K562 (cell line): ENCODE results near the gene WWC2. TPM values are rescaled to one million over a fixed set of nuclear protein-coding genes. Genes with fewer than 3 reads are reported as not detected.

Source experiments
- ATAC-seq: fragments of 200-7000 bp; cut with Tn5 transposase; 3 replicates; pipeline ENCODE4 v1.9.1; 2020; ENCODE audit warnings: moderate library complexity
- BruUV-seq: library from RNA; stranded (reverse); fragments of 400-500 nt; replicated peaks from 2 replicates; lab custom pipeline; 2021; lab: Mats Ljungman, UMichigan
- CTCF ChIA-PET: fragments of 300-600 bp; formaldehyde crosslinking; extraction: SDS; loops from one replicate; lab custom pipeline; 2021; ENCODE audit warnings: low intra/inter-chr PET ratio; lab: Yijun Ruan, JAX
- POLR2A ChIA-PET: fragments of 300-600, 350-650 bp; sonication (Branson Sonifier 250); formaldehyde crosslinking; extraction: SDS; loops from one replicate; lab custom pipeline; 2021; ENCODE audit warnings: antibody characterized with exemption, inconsistent platforms; lab: Yijun Ruan, JAX
- DNase-seq, 4 experiments: peaks; one replicate each; pipeline versions ENCODE4 v3.0.0 to v3.0.0-alpha.2; 2011 to 2018; ENCODE audit warnings: low spot score in 3 of 4, mixed read lengths in 3 of 4; ENCODE audit errors: extremely low read depth in 1 of 4
- FAIRE-seq: peaks from 2 replicates; lab custom pipeline; 2011; peaks lifted over from hg19 to GRCh38; lab: Jason Lieb, UNC
- H2AFZ ChIP-seq: 2 replicates; pipeline ENCODE4 v1.6.0; 2011; ENCODE audit warnings: low read depth, low read length, control low read depth, inconsistent platforms
- H3K27ac ChIP-seq: fragments of 200-600 bp; 3 replicates; pipeline ENCODE4 v1.8.0; 2011; ENCODE audit warnings: low read depth, mild to moderate bottlenecking, control low read depth, inconsistent platforms, low read length, moderate library complexity, mixed read lengths; ENCODE audit errors: extremely low read depth
- H3K27me3 ChIP-seq, 2 experiments: fragments of 300-600 bp in 1 of 2; 2 replicates in 1 of 2; 3 replicates in 1 of 2; pipeline versions ENCODE4 v1.6.0 to v1.8.0; 2011; ENCODE audit warnings: inconsistent platforms in 2 of 2, low read length in 2 of 2, mild to moderate bottlenecking in 1 of 2, mixed read lengths in 1 of 2, moderate library complexity in 1 of 2; ENCODE audit not compliant: control insufficient read depth in 2 of 2, insufficient read depth in 2 of 2
- H3K36me3 ChIP-seq: fragments of 300-600 bp; 3 replicates; pipeline ENCODE4 v1.8.0; 2011; ENCODE audit warnings: mild to moderate bottlenecking, low read length, inconsistent platforms; ENCODE audit not compliant: control insufficient read depth, insufficient read depth
- H3K4me1 ChIP-seq, 2 experiments: fragments of 200-600 bp in 1 of 2; replicated peaks in 1 of 2; 2 replicates in 1 of 2; 3 replicates in 1 of 2; pipeline versions ENCODE4 v1.5.1 to v1.8.0; 2011; ENCODE audit warnings: inconsistent platforms in 2 of 2, low read length in 2 of 2, mild to moderate bottlenecking in 1 of 2, mixed read lengths in 1 of 2, moderate library complexity in 1 of 2; ENCODE audit not compliant: control insufficient read depth in 2 of 2, insufficient read depth in 2 of 2
- H3K4me2 ChIP-seq: 2 replicates; pipeline ENCODE4 v1.6.1; 2011; ENCODE audit warnings: low read length, control low read depth, inconsistent platforms, mixed read lengths; ENCODE audit not compliant: insufficient read depth
- H3K4me3 ChIP-seq: fragments of 200-600 bp; sonication (generic), shearing (Covaris generic); 2 replicates; pipeline ENCODE4 v1.5.1; 2016; ENCODE audit warnings: control low read depth, inconsistent platforms
- H3K79me2 ChIP-seq: fragments of 200-600 bp; 3 replicates; pipeline ENCODE4 v1.8.0; 2011; ENCODE audit warnings: low read length, inconsistent platforms; ENCODE audit not compliant: control insufficient read depth, insufficient read depth
- H3K9ac ChIP-seq, 2 experiments: 2 replicates each; pipeline versions ENCODE4 v1.6.0 to v1.6.1; 2011; ENCODE audit warnings: low read depth in 2 of 2, low read length in 2 of 2, control low read depth in 1 of 2, inconsistent platforms in 1 of 2, mild to moderate bottlenecking in 1 of 2, mixed read lengths in 1 of 2; ENCODE audit not compliant: insufficient read depth in 1 of 2
- H3K9me1 ChIP-seq: one replicate; pipeline ENCODE4 v1.6.0; 2011; ENCODE audit warnings: inconsistent platforms, mild to moderate bottlenecking, low read length, moderate library complexity; ENCODE audit not compliant: control insufficient read depth, insufficient read depth
- H3K9me3 ChIP-seq: replicated peaks from 2 replicates; pipeline ENCODE4 v1.5.1; 2011; ENCODE audit warnings: low read depth, low read length, inconsistent platforms; ENCODE audit not compliant: control insufficient read depth, insufficient read depth
- H4K20me1 ChIP-seq: replicated peaks from 2 replicates; pipeline ENCODE4 v1.6.1; 2011; ENCODE audit warnings: low read length, inconsistent platforms, mixed read lengths; ENCODE audit not compliant: control insufficient read depth, insufficient read depth
- BRF1 ChIP-seq: IDR thresholded peaks from 3 replicates; pipeline ENCODE4 v1.6.1; 2011; ENCODE audit warnings: borderline replicate concordance, mild to moderate bottlenecking; ENCODE audit not compliant: insufficient read length; ENCODE audit errors: extremely low read depth
- CBFA2T2 ChIP-seq: fragments of 450-650 bp; conservative IDR thresholded peaks from 2 replicates; pipeline ENCODE4 v1.6.1; 2017; ENCODE audit warnings: mild to moderate bottlenecking
- CHD2 ChIP-seq: IDR thresholded peaks from 2 replicates; pipeline ENCODE4 v1.6.1; 2011; ENCODE audit warnings: low read depth, low read length
- FOXK1 ChIP-seq: sonication (generic); formaldehyde crosslinking; IDR thresholded peaks from 2 replicates; pipeline ENCODE4 v1.8.0; 2022; ENCODE audit warnings: missing genetic modification reagents, mild to moderate bottlenecking, borderline replicate concordance
- FOXM1 ChIP-seq, 2 experiments: fragments of 450-650 bp in 1 of 2; sonication (generic) in 1 of 2; formaldehyde crosslinking in 1 of 2; IDR thresholded peaks; 2 replicates each; pipeline versions ENCODE4 v1.6.1 to v1.9.0; 2017 to 2022; ENCODE audit warnings: low read depth in 2 of 2, mild to moderate bottlenecking in 2 of 2, missing genetic modification reagents in 1 of 2, moderate library complexity in 1 of 2
- GATAD2A ChIP-seq: fragments of 450-650 bp; IDR thresholded peaks from 2 replicates; pipeline ENCODE4 v1.6.1; 2017
- GMEB1 ChIP-seq: fragments of 250-450 bp; sonication (Bioruptor Pico); IDR thresholded peaks from 2 replicates; pipeline ENCODE4 v1.4.0; 2020; ENCODE audit warnings: mild to moderate bottlenecking
- HDAC2 ChIP-seq: fragments of 450-650 bp; IDR thresholded peaks from 2 replicates; pipeline ENCODE4 v1.6.1; 2016; ENCODE audit warnings: mild to moderate bottlenecking
- NONO ChIP-seq, 2 experiments: fragments of 200-400 bp in 1 of 2; fragments of 450-650 bp in 1 of 2; formaldehyde crosslinking in 1 of 2; IDR thresholded peaks; 2 replicates each; pipeline ENCODE4 v1.6.1; 2017; ENCODE audit warnings: low read depth in 2 of 2, mild to moderate bottlenecking in 2 of 2, moderate library complexity in 2 of 2, low read length in 1 of 2
- RBM14 ChIP-seq: fragments of 200-400 bp; formaldehyde crosslinking; IDR thresholded peaks from 2 replicates; pipeline ENCODE4 v1.6.1; 2018; ENCODE audit warnings: low read depth, mild to moderate bottlenecking, low read length, moderate library complexity, borderline replicate concordance; ENCODE audit not compliant: insufficient read depth
- SIRT6 ChIP-seq: IDR thresholded peaks from one replicate; pipeline ENCODE4 v1.6.1; 2012; ENCODE audit warnings: low read depth, mild to moderate bottlenecking, control low read depth, inconsistent platforms, low read length, moderate library complexity
- SMARCE1 ChIP-seq: fragments of 450-650 bp; IDR thresholded peaks from 2 replicates; pipeline ENCODE4 v1.7.1; 2016; ENCODE audit warnings: mild to moderate bottlenecking
- STAT5B ChIP-seq: fragments of 250-450 bp; sonication (Bioruptor Pico); IDR thresholded peaks from 2 replicates; pipeline ENCODE4 v1.8.0; 2021; ENCODE audit warnings: mild to moderate bottlenecking, inconsistent platforms
- TAF7 ChIP-seq: fragments of 450-650 bp; IDR thresholded peaks from 2 replicates; pipeline ENCODE4 v1.6.1; 2016; ENCODE audit warnings: missing genetic modification characterization, missing compliant biosample characterization
- ZEB2 ChIP-seq: fragments of 450-650 bp; IDR thresholded peaks from 2 replicates; pipeline ENCODE4 v1.6.1; 2016
- ZNF12 ChIP-seq: sonication (generic); formaldehyde crosslinking; IDR thresholded peaks from 2 replicates; pipeline ENCODE4 v1.4.0; 2020; ENCODE audit warnings: mild to moderate bottlenecking, missing genetic modification reagents
- ZNF384 ChIP-seq: IDR thresholded peaks from 2 replicates; pipeline ENCODE4 v1.6.1; 2012; ENCODE audit warnings: low read depth, low read length, improper control_type of control experiment
- ZNF77 ChIP-seq: fragments of 250-450 bp; sonication (Bioruptor Pico); IDR thresholded peaks from 2 replicates; pipeline ENCODE4 v1.5.0; 2020
- WGBS: fragments of 100-300 bp; shearing (Covaris generic); methylation state at CpG from one replicate; pipeline ENCODE4 v1.1.6; 2016; ENCODE audit warnings: low coverage, mixed read lengths; ENCODE audit not compliant: insufficient coverage; ENCODE audit errors: missing lambda C conversion rate; 5-methylcytosine and 5-hydroxymethylcytosine counted together
- in situ Hi-C: fragments of 300-500 bp; cut with MboI; formaldehyde crosslinking; loops from 4 replicates; pipeline ENCODE4 v1.15.0; 2018; ENCODE audit warnings: inconsistent platforms, mixed read lengths
- intact Hi-C: fragments of 100-400 bp; cut with micrococcal nuclease; formaldehyde crosslinking; loops from 2 replicates; pipeline ENCODE4 v1.14.2; 2022
- polyA plus RNA-seq, 8 experiments: library from polyadenylated mRNA; depleted of rRNA in 4 of 8; stranded (reverse) in 5 of 8; unstranded in 3 of 8; fragments of >200 nt; fragmentation: Nextera tagmentation in 2 of 8; fragmentation: Illumina TruSeq in 1 of 8; extraction: Ambion mirVana in 2 of 8; extraction: Trizol in 1 of 8; gene quantifications; 2 replicates each; pipeline versions ENCODE4 v1.2.1 to v1.2.3, GENCODE V29; 2011 to 2014; ENCODE audit warnings: inconsistent platforms in 1 of 8, missing spikeins in 1 of 8
- total RNA-seq, 7 experiments: library from RNA; depleted of rRNA in 6 of 7; stranded (reverse); fragments of >200 nt in 6 of 7; fragmentation: Illumina TruSeq in 2 of 7; extraction: Trizol in 2 of 7; gene quantifications; 2 replicates each; pipeline versions ENCODE4 v1.2.1 to v1.2.3, GENCODE V29; 2011 to 2021; ENCODE audit warnings: low replicate concordance in 1 of 7
- TF ChIP-seq, protein P1 (sequence below), 2 experiments: fragments of 450-650 bp in 1 of 2; sonication (generic) in 1 of 2; formaldehyde crosslinking; conservative IDR thresholded peaks; 2 replicates each; pipeline versions ENCODE4 v1.4.0 to v1.8.1; 2020 to 2022; ENCODE audit warnings: mild to moderate bottlenecking in 1 of 2, missing genetic modification reagents in 1 of 2

Gene WWC2
- total and polyA plus RNA-seq, 9 of the 15 experiments (the other 6 are each of a cell fraction or from before 2014, with no cell fraction given), result 3.7 to 39.4 (median 19.6) TPM

- Histone ChIP-seq H3K4me2 (no peak overlapping the region), H3K27ac (no peak overlapping the region), H2AFZ (no peak overlapping the region), H3K4me3 (no peak overlapping the region)
- no peak for TF ChIP-seq ZNF77 (CRISPR knock-in tag)
- no peak for TF ChIP-seq SIRT6
- no peak for TF ChIP-seq HDAC2
- TF ChIP-seq FOXM1 (IDR thresholded peaks at IDR 0.05; ENCODE audit: low read depth), result no peak
- TF ChIP-seq FOXM1 (CRISPR knock-in tag; IDR thresholded peaks at IDR 0.05; ENCODE audit: low read depth), result no peak
- no peak for TF ChIP-seq ZEB2
- no peak for TF ChIP-seq TAF7 (tag)
- TF ChIP-seq SMARCE1, result no peak
- no peak for TF ChIP-seq FOXK1 (CRISPR knock-in tag)
- TF ChIP-seq RBM14, result no peak
- TF ChIP-seq, protein P1, sequence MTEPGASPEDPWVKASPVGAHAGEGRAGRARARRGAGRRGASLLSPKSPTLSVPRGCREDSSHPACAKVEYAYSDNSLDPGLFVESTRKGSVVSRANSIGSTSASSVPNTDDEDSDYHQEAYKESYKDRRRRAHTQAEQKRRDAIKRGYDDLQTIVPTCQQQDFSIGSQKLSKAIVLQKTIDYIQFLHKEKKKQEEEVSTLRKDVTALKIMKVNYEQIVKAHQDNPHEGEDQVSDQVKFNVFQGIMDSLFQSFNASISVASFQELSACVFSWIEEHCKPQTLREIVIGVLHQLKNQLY (CRISPR knock-in tag; conservative IDR thresholded peaks at IDR 0.05), result no peak
- TF ChIP-seq STAT5B (CRISPR knock-in tag), result no peak
- no peak for TF ChIP-seq BRF1
- TF ChIP-seq CBFA2T2, result no peak
- TF ChIP-seq NONO (IDR thresholded peaks at IDR 0.05; ENCODE audit: low read depth in 2 of 2, low read length in 1 of 2), result no peak
- TF ChIP-seq CHD2, result no peak
- no peak for TF ChIP-seq ZNF12
- no peak for TF ChIP-seq GMEB1
- TF ChIP-seq GATAD2A, result no peak
- TF ChIP-seq ZNF384, result no peak
- TF ChIP-seq, all 486 proteins: peak for 0
- Histone ChIP-seq H3K9me1 (no peaks in the 10 kb centered on the region), H3K79me2 (no peaks in the 10 kb centered on the region), H3K36me3 (no peaks in the 10 kb centered on the region), H3K4me1 (no peaks in the 10 kb centered on the region; a peak in 1 of 5 replicates), H3K9ac (no peak overlapping the region), H3K27me3 (no peaks in the 10 kb centered on the region), H3K9me3 (no peaks in the 10 kb centered on the region), H4K20me1 (peaks cover 3% of the 10 kb centered on the region; the same call in 1 of the 2 replicates)
- intact Hi-C loops, result no loop called here
- no TSS peak for BruUV-seq
- no peak for FAIRE-seq
- in situ Hi-C loops, result no loop called here
- POLR2A ChIA-PET, result no interaction called here
- DNase-seq, result no peak
- 23% methylated on average over 1 of the region's 1 CpG for WGBS
- CTCF ChIA-PET, result no interaction called here
- no peak for ATAC-seq
Measured at GRCh38 chr4:183164963-183165362, 65.9 kb downstream of the WWC2 start.
